GM21367 (cell line): ENCODE data around the gene MYO5A.
"Not testable (repeated sequence)": the region's sequence is repeated elsewhere in the genome, so short reads cannot be mapped to it uniquely, and the experiment has no call there.

Source experiments
- ATAC-seq: cut with Tn5 transposase; IDR thresholded peaks from one replicate; pipeline ENCODE4 v1.9.1; 2021; ENCODE audit not compliant: unreplicated experiment

The MYO5A gene

DNA sequence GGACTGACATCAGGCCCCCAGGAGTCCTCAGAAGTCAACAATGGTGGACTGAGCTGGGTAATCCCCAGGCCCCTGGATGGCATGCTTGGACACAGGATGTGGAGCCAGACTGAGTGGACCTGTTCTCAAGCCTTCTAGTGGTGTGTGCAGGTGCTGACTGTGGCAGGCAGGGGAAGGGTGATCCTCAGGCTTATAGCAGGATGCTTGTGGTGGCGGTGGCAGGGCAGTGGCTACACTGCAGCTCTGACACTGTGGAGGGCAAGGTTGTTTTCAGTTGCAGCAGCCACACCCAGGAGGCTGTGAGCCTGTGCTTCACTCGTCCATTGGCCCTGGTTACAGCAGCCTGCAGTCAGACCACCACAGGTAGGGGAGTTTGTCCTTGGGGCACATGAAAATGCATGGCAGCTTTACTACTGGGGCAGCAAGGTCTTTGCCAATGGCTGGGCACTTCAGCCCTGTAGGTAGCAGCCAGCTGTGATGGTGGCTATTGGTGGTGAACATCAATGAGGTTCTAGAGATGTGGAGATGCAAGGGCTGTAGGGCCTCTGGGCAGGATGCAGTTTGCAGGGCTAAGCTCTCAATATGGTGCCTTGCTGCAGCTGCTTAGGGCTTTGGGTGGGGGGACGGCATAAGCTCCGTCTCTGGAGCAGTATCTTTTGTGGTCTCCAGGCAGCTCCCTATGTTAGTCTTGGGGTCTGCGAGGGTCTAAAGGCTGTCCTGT is 17.5 kb upstream of the MYO5A start:
- ATAC-seq: no peak

GRCh38 chr15:52540374-52541012 is 11.8 kb upstream of the MYO5A start:
- ATAC-seq: no peak

DNA sequence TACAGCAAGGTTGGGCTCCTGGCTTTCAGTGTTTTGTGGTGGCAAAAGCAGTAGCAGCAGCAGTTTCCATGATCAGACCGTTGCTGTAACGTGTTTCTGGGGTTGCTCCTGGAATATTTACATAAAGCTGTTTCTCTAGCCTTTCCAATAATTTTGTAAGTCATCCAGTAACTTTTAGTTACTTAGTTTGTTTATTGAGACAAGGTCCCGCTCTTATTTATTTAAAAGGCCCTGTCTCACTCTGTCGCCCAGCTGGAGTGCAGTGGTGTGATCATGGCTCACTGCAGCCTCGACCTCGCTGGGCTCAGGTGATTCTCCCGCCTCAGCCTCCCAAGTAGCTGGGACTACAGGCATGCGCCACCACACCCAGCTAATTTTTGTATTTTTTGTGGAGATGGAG is 8.8 kb upstream of the MYO5A start:
- ATAC-seq: no peak

- no peak for ATAC-seq
These were observed 3.7 kb upstream of the MYO5A start for GRCh38 chr15:52532427-52532826.

- no peak for ATAC-seq
These were observed 1.3 kb upstream of the MYO5A start for GRCh38 chr15:52529940-52530339.

GRCh38 chr15:52529341-52529924 is 753 bp upstream of the MYO5A start:
- no peak for ATAC-seq

GRCh38 chr15:52527911-52528563 is 643 bp downstream of the MYO5A start:
- ATAC-seq: no peak

- ATAC-seq: no peak
These were observed 1.3 kb downstream of the MYO5A start for GRCh38 chr15:52527196-52527910.

GRCh38 chr15:52524223-52525136 is 4.2 kb downstream of the MYO5A start:
- ATAC-seq: no peak

- no peak for ATAC-seq
These were observed 5.0 kb downstream of the MYO5A start for GRCh38 chr15:52523647-52524046.

DNA sequence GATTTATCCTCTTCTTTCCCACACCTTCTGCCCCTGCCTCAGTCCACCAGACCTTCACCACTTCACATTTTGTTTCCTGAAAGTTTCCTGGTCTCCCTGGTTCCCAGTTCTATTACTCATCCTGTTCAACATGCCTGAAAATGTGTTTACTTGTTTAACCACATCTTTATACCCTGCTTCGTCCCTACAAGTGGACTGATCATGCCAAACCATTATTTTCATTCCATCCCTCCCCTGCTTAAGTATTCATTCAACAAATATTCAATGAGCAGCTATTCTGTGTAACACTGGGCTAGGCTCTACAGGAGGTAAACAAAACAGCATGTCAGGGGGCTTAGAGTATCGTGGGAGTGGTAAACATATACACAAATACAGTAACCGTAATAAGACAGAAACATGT is 5.5 kb downstream of the MYO5A start:
- no peak for ATAC-seq

GRCh38 chr15:52521682-52522081 is 7.0 kb downstream of the MYO5A start:
- no peak for ATAC-seq

GRCh38 chr15:52520421-52520820 is 8.3 kb downstream of the MYO5A start:
- ATAC-seq: no peak

GRCh38 chr15:52518487-52519371 is 10.0 kb downstream of the MYO5A start:
- no peak for ATAC-seq

GRCh38 chr15:52517014-52517413 is 11.7 kb downstream of the MYO5A start:
- no peak for ATAC-seq

GRCh38 chr15:52515343-52515742 is 13.3 kb downstream of the MYO5A start:
- no peak for ATAC-seq

DNA sequence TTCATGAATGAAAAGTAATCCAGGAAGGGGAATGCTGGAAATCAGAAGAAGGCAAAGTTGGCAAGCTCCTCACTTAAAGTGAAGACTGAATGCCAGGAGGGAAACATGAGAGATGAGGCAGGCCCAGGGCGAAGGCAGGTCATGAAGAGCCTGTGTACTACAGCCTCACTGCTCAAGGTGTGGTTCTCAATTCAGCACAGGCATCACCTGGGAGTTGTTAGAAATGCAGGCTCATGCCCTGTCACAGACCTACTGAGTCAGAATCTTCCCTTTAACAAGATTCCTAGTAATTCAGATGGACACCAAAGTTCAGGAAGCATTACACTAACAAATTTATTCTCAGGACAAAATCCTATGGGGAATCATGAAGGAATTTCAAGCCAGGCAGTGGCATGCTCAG is 14.2 kb downstream of the MYO5A start:
- no peak for ATAC-seq

DNA sequence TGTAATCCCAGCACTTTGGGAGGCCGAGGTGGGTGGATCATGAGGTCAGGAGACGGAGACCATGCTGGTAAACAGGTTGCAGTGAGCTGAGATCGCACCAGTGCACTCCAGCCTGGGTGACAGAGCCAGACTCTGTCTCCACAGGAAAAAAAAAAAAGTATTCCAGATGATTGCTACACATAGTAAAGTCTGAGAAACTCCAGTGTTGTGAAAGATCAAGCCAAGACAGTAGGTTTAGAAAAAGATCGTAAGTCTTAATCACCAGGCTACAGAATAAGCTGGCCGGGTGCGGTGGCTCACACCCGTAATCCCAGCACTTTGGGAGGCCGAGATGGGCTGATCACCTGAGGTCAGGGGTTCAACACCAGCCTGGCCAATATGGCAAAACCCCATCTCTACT is 15.8 kb downstream of the MYO5A start:
- not testable (repeated sequence) for ATAC-seq

DNA sequence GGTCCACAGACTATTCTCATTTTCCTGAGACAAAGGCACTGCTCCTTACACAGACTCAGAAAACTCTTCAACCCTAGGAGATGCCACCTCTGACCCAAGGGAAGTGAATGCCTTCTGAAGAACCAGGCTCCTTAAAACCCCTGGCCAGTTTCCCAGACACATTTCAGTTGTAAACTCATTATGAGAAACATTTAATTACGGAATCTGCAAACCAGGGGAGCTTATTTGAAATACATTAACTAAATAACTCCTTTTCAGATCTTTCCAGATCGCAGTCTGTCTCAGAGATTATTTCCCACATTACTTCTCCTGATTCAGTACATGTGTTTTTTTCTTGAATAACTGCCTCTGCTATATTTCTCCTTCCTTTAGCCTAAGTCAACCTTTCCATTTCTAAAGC is 17.6 kb downstream of the MYO5A start:
- ATAC-seq: no peak
